HCT116 (cell line): Measurements from ENCODE around the gene ABCC1. TPM values are rescaled to one million over a fixed set of nuclear protein-coding genes. Genes with fewer than 3 reads are reported as not detected.

Source experiments
- ATAC-seq: fragments of 200-7000 bp; cut with Tn5 transposase; 2 replicates; pipeline ENCODE4 v1.9.1; 2020; ENCODE audit warnings: mild to moderate bottlenecking, moderate library complexity
- BruUV-seq: library from RNA; stranded (reverse); fragments of 400-500 nt; replicated peaks from 2 replicates; lab custom pipeline; 2021; lab: Mats Ljungman, UMichigan
- CTCF ChIA-PET: fragments of 300-600 bp; sonication (Branson Sonifier 250); formaldehyde crosslinking; loops from one replicate; lab custom pipeline; 2021; ENCODE audit warnings: antibody characterized with exemption; lab: Charles Lee
- POLR2A ChIA-PET: fragments of 300-600, 350-600 bp; sonication (Branson Sonifier 250); formaldehyde crosslinking; loops from one replicate; lab custom pipeline; 2021; ENCODE audit warnings: antibody characterized with exemption; lab: Charles Lee
- RAD21 ChIA-PET, 2 experiments: fragments of 300-600 bp; sonication (Branson Sonifier 250); formaldehyde crosslinking; loops; one replicate each; lab custom pipeline; 2023; ENCODE audit warnings: low total read pairs in 2 of 2; ENCODE audit not compliant: uncharacterized antibody in 2 of 2, unreplicated experiment in 2 of 2, low non-redundant PET in 1 of 2; lab: Charles Lee
- DNase-seq: peaks from one replicate; pipeline ENCODE4 v3.0.0-alpha.2; 2010; ENCODE audit warnings: low read depth, low spot score
- H2AFZ ChIP-seq: fragments of 200-600 bp; shearing (Covaris generic), sonication (generic); 2 replicates; pipeline ENCODE4 v1.6.1; 2017; ENCODE audit warnings: low read depth, mixed run types, mixed read lengths, antibody characterized with exemption, low read length; ENCODE audit not compliant: poor library complexity, severe bottlenecking
- H3K27ac ChIP-seq: 2 replicates; pipeline ENCODE4 v1.5.1; 2012; ENCODE audit warnings: low read depth, low read length
- H3K27me3 ChIP-seq: fragments of 200-600 bp; sonication (generic); 2 replicates; pipeline ENCODE4 v1.6.1; 2016; ENCODE audit warnings: mixed run types, low read length, mixed read lengths; ENCODE audit not compliant: insufficient read depth
- H3K36me3 ChIP-seq, 2 experiments: fragments of 200-500 bp in 1 of 2; fragments of 200-600 bp in 1 of 2; sonication (Bioruptor generic) in 1 of 2; sonication (generic) in 1 of 2; 2 replicates each; pipeline versions ENCODE4 v1.5.1 to v1.6.1; 2014 to 2016; ENCODE audit warnings: low read length in 2 of 2, inconsistent platforms in 1 of 2, mixed read lengths in 1 of 2, mixed run types in 1 of 2; ENCODE audit not compliant: insufficient read depth in 2 of 2, control insufficient read depth in 1 of 2
- H3K4me1 ChIP-seq, 2 experiments: fragments of 200-600 bp in 1 of 2; sonication (generic) in 1 of 2; 2 replicates each; pipeline versions ENCODE4 v1.5.1 to v1.6.1; 2012 to 2017; ENCODE audit warnings: low read length in 2 of 2, inconsistent platforms in 1 of 2, mild to moderate bottlenecking in 1 of 2, mixed read lengths in 1 of 2, mixed run types in 1 of 2, moderate library complexity in 1 of 2; ENCODE audit not compliant: insufficient read depth in 2 of 2, control insufficient read depth in 1 of 2
- H3K4me2 ChIP-seq: fragments of 200-600 bp; sonication (generic); 2 replicates; pipeline ENCODE4 v1.6.1; 2017; ENCODE audit warnings: mixed run types, low read length, mixed read lengths
- H3K4me3 ChIP-seq, 2 experiments: fragments of 200-600 bp in 1 of 2; sonication (generic) in 1 of 2; replicated peaks in 1 of 2; 2 replicates each; pipeline ENCODE4 v1.5.1; 2011 to 2016; ENCODE audit warnings: low read length in 2 of 2, control low read depth in 1 of 2, low read depth in 1 of 2, mild to moderate bottlenecking in 1 of 2, mixed read lengths in 1 of 2, mixed run types in 1 of 2
- H3K79me2 ChIP-seq: fragments of 200-600 bp; sonication (generic); 2 replicates; pipeline ENCODE4 v1.6.1; 2017; ENCODE audit warnings: mild to moderate bottlenecking, mixed run types, low read length, moderate library complexity, mixed read lengths; ENCODE audit not compliant: insufficient read depth
- H3K9ac ChIP-seq: fragments of 200-600 bp; sonication (generic); 2 replicates; pipeline ENCODE4 v1.6.1; 2016; ENCODE audit warnings: low read length, mixed read lengths
- H3K9me2 ChIP-seq: fragments of 200-600 bp; sonication (generic), shearing (Covaris generic); 2 replicates; pipeline ENCODE4 v1.6.1; 2017; ENCODE audit warnings: mixed run types, mild to moderate bottlenecking, moderate library complexity; ENCODE audit not compliant: insufficient read depth
- H3K9me3 ChIP-seq, 2 experiments: fragments of 200-500 bp in 1 of 2; fragments of 200-600 bp in 1 of 2; sonication (Bioruptor generic) in 1 of 2; sonication (generic) in 1 of 2; 2 replicates each; pipeline ENCODE4 v1.6.1; 2014 to 2017; ENCODE audit warnings: low read length in 2 of 2, mixed read lengths in 2 of 2, inconsistent platforms in 1 of 2, low read depth in 1 of 2, mild to moderate bottlenecking in 1 of 2, mixed run types in 1 of 2, moderate library complexity in 1 of 2; ENCODE audit not compliant: control insufficient read depth in 1 of 2, insufficient read depth in 1 of 2
- H4K20me1 ChIP-seq: fragments of 200-600 bp; sonication (generic), shearing (Covaris generic); 2 replicates; pipeline ENCODE4 v1.6.1; 2017; ENCODE audit warnings: mixed run types, mild to moderate bottlenecking, moderate library complexity; ENCODE audit not compliant: insufficient read depth
- CBX3 ChIP-seq: IDR thresholded peaks from 2 replicates; pipeline ENCODE4 v1.6.1; 2012; ENCODE audit warnings: low read depth
- EGR1 ChIP-seq: IDR thresholded peaks from 2 replicates; pipeline ENCODE4 v1.6.1; 2012; ENCODE audit warnings: low read depth
- ELF1 ChIP-seq: IDR thresholded peaks from 2 replicates; pipeline ENCODE4 v1.6.1; 2012; ENCODE audit warnings: low read depth, borderline replicate concordance
- FOSL1 ChIP-seq: IDR thresholded peaks from 2 replicates; pipeline ENCODE4 v1.6.1; 2012; ENCODE audit warnings: low read depth
- POLR2A ChIP-seq: IDR thresholded peaks from 2 replicates; pipeline ENCODE4 v1.7.0; 2011; ENCODE audit warnings: borderline replicate concordance; ENCODE audit not compliant: insufficient read depth, insufficient read length; ENCODE audit errors: extremely low read depth
- POLR2AphosphoS5 ChIP-seq: IDR thresholded peaks from 2 replicates; pipeline ENCODE4 v1.6.1; 2011; ENCODE audit warnings: mild to moderate bottlenecking, low read depth, low read length, moderate library complexity
- SIN3A ChIP-seq: IDR thresholded peaks from 2 replicates; pipeline ENCODE4 v1.6.1; 2012; ENCODE audit warnings: low read depth
- SRF ChIP-seq: IDR thresholded peaks from 2 replicates; pipeline ENCODE4 v1.6.1; 2012; ENCODE audit warnings: low read depth
- YY1 ChIP-seq: IDR thresholded peaks from 2 replicates; pipeline ENCODE4 v1.6.1; 2011; ENCODE audit warnings: low read length, low read depth, moderate library complexity, mild to moderate bottlenecking; ENCODE audit not compliant: insufficient replicate concordance; ENCODE audit errors: extremely low read depth
- ZNF274 ChIP-seq: fragments of 200-500 bp; sonication (Bioruptor generic); IDR thresholded peaks from 2 replicates; pipeline ENCODE4 v1.6.1; 2014; ENCODE audit warnings: mild to moderate bottlenecking, low read depth, low read length, inconsistent platforms
- intact Hi-C: fragments of 100-400 bp; cut with micrococcal nuclease; formaldehyde crosslinking; loops from 2 replicates; pipeline ENCODE4 v1.10.0; 2022
- total RNA-seq: library from RNA; stranded (reverse); gene quantifications from one replicate; pipeline ENCODE4 v1.2.1, GENCODE V29; 2021; ENCODE audit not compliant: unreplicated experiment
- TF ChIP-seq, protein P1 (sequence below): IDR thresholded peaks from 2 replicates; pipeline ENCODE4 v1.6.1; 2012; ENCODE audit warnings: low read depth
- TF ChIP-seq, protein P2 (sequence below), 3 experiments: fragments of 200-600 bp in 1 of 3; sonication (generic) in 1 of 3; IDR thresholded peaks in 2 of 3; conservative IDR thresholded peaks in 1 of 3; 2 replicates each; pipeline ENCODE4 v1.5.1; 2012 to 2017; ENCODE audit warnings: low read depth in 2 of 3, low read length in 2 of 3, antibody characterized with exemption in 1 of 3, borderline replicate concordance in 1 of 3, control low read depth in 1 of 3, mild to moderate bottlenecking in 1 of 3, mixed read lengths in 1 of 3, mixed run types in 1 of 3, moderate library complexity in 1 of 3; ENCODE audit not compliant: insufficient read depth in 1 of 3

Gene ABCC1
- total RNA-seq, 1 experiment from 2014 or later, result 61.9 TPM

DNA sequence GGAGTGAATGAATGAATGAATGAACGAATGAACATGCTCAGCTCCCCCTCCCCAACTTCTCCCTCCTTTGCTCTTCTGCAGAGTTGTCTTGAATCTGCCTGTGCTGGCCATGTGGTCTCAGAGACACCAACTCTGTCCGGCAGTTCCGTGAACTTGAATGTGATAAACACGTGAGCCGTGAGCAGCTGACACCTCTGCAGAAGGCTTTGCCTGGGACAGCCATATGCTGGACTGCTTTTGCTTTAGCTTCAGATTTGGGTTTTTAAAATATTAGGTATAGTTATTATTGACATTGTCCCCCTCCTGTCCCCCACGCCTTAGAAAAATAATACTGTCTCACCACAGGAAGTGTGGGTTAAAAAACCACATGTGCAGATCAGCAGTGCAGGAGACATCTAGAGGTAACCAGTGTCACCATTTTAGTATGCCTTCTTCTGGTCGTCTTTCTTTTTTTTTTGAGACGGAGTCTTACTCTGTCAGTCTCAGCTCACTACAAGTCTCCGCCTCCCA lies 83.8 kb downstream of the ABCC1 start (continued):
- TF ChIP-seq, protein P1, sequence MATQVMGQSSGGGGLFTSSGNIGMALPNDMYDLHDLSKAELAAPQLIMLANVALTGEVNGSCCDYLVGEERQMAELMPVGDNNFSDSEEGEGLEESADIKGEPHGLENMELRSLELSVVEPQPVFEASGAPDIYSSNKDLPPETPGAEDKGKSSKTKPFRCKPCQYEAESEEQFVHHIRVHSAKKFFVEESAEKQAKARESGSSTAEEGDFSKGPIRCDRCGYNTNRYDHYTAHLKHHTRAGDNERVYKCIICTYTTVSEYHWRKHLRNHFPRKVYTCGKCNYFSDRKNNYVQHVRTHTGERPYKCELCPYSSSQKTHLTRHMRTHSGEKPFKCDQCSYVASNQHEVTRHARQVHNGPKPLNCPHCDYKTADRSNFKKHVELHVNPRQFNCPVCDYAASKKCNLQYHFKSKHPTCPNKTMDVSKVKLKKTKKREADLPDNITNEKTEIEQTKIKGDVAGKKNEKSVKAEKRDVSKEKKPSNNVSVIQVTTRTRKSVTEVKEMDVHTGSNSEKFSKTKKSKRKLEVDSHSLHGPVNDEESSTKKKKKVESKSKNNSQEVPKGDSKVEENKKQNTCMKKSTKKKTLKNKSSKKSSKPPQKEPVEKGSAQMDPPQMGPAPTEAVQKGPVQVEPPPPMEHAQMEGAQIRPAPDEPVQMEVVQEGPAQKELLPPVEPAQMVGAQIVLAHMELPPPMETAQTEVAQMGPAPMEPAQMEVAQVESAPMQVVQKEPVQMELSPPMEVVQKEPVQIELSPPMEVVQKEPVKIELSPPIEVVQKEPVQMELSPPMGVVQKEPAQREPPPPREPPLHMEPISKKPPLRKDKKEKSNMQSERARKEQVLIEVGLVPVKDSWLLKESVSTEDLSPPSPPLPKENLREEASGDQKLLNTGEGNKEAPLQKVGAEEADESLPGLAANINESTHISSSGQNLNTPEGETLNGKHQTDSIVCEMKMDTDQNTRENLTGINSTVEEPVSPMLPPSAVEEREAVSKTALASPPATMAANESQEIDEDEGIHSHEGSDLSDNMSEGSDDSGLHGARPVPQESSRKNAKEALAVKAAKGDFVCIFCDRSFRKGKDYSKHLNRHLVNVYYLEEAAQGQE, result no peak
- TF ChIP-seq ELF1 (no peak), POLR2AphosphoS5 (no peak), ZNF274 (no peak)
- TF ChIP-seq, protein P2, sequence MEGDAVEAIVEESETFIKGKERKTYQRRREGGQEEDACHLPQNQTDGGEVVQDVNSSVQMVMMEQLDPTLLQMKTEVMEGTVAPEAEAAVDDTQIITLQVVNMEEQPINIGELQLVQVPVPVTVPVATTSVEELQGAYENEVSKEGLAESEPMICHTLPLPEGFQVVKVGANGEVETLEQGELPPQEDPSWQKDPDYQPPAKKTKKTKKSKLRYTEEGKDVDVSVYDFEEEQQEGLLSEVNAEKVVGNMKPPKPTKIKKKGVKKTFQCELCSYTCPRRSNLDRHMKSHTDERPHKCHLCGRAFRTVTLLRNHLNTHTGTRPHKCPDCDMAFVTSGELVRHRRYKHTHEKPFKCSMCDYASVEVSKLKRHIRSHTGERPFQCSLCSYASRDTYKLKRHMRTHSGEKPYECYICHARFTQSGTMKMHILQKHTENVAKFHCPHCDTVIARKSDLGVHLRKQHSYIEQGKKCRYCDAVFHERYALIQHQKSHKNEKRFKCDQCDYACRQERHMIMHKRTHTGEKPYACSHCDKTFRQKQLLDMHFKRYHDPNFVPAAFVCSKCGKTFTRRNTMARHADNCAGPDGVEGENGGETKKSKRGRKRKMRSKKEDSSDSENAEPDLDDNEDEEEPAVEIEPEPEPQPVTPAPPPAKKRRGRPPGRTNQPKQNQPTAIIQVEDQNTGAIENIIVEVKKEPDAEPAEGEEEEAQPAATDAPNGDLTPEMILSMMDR (IDR thresholded peaks at IDR 0.05 in 2 of 3, conservative IDR thresholded peaks at IDR 0.05 in 1 of 3; ENCODE audit: borderline replicate concordance in 1 of 3, insufficient read depth in 1 of 3, low read depth in 2 of 3, low read length in 2 of 3), result no peak

DNA sequence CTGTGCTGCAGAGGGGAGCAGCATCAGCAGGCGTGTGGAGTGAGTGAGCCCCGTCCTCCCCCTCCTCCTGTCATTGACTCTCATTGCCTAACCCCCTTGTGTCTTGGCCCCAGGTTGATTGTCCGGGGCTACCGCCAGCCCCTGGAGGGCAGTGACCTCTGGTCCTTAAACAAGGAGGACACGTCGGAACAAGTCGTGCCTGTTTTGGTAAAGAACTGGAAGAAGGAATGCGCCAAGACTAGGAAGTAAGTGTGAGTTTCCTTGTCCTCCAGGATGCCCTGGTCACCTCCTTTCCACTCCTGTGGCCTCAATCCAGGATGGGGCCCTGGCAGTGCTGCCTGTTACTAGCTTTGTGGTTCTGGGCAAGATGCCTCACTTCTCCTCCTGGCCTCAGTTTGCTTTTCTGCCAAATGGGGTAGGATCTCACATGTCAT lies 87.0 kb downstream of the ABCC1 start:
- ATAC-seq, result no peak
- ChIA-PET RAD21 (no interaction called here), CTCF (no interaction called here), POLR2A (no interaction called here)
- intact Hi-C loops, result no loop called here
- no peaks in the 10 kb centered on the region for H3K4me1 ChIP-seq
- DNase-seq, result no peak
- H3K27me3 ChIP-seq, result no peaks in the 10 kb centered on the region
- peaks cover 32% of the 10 kb centered on the region; the same call in 1 of the 2 replicates for H3K79me2 ChIP-seq
- H3K9ac ChIP-seq, result no peak overlapping the region
- no TSS peak for BruUV-seq
- H3K36me3 ChIP-seq, result peaks cover 31 to 41% of the 10 kb centered on the region in 2 experiments; a peak in 3 of 4 replicates
- no peak overlapping the region for H2AFZ ChIP-seq
- no peak overlapping the region for H3K27ac ChIP-seq
- no peaks in the 10 kb centered on the region for H3K9me3 ChIP-seq
- H3K4me3 ChIP-seq, result no peak overlapping the region
- no peaks in the 10 kb centered on the region for H4K20me1 ChIP-seq
- H3K9me2 ChIP-seq, result no peaks in the 10 kb centered on the region
- no peak overlapping the region for H3K4me2 ChIP-seq
- no peak for TF ChIP-seq SRF
- TF ChIP-seq SIN3A, result no peak
- TF ChIP-seq EGR1, result no peak
- no peak for TF ChIP-seq CBX3
- TF ChIP-seq, protein P2 (IDR thresholded peaks at IDR 0.05 in 2 of 3, conservative IDR thresholded peaks at IDR 0.05 in 1 of 3; ENCODE audit: borderline replicate concordance in 1 of 3, insufficient read depth in 1 of 3, low read depth in 2 of 3, low read length in 2 of 3), result no peak
- no peak for TF ChIP-seq POLR2AphosphoS5
- no peak for TF ChIP-seq POLR2A
- no peak for TF ChIP-seq ELF1
- no peak for TF ChIP-seq FOSL1
- TF ChIP-seq YY1, result no peak
- TF ChIP-seq, protein P1, result no peak
